DOHH2 (cell line): ENCODE measurements around the gene LGALS7.

Experiments used
- EZH2phosphoT487 ChIP-seq: fragments of 200-600 bp; sonication (generic); IDR thresholded peaks from 2 replicates; pipeline ENCODE4 v1.6.1; 2017; ENCODE audit warnings: borderline replicate concordance, mild to moderate bottlenecking, antibody characterized with exemption, low read length, moderate library complexity, mixed read lengths
- TF ChIP-seq, protein P1 (sequence below): fragments of 200-600 bp; sonication (generic); IDR thresholded peaks from one replicate; pipeline ENCODE4 v1.5.1; 2014; ENCODE audit warnings: antibody characterized with exemption, mild to moderate bottlenecking, low read depth, low read length; ENCODE audit not compliant: poor library complexity, severe bottlenecking

DNA sequence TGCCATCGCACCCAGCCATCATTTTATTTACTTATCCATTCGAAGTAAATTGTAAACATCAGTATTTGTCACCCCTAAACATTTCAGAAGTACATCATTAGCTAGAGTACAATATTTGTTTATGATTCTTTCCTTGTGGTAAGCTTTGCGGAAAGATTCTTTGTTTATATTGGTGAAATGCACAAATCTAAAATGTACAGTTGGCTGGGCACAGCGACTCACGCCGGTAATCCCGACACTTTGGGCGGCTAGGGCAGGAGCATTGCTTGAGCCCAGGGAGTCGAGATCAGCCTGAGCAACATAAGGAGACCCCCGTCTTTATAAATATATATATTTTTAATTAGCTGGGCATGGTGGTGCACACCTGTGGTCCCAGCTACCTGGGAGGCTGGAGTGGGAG is 25.8 kb upstream of the LGALS7 start:
- TF ChIP-seq, protein P1, sequence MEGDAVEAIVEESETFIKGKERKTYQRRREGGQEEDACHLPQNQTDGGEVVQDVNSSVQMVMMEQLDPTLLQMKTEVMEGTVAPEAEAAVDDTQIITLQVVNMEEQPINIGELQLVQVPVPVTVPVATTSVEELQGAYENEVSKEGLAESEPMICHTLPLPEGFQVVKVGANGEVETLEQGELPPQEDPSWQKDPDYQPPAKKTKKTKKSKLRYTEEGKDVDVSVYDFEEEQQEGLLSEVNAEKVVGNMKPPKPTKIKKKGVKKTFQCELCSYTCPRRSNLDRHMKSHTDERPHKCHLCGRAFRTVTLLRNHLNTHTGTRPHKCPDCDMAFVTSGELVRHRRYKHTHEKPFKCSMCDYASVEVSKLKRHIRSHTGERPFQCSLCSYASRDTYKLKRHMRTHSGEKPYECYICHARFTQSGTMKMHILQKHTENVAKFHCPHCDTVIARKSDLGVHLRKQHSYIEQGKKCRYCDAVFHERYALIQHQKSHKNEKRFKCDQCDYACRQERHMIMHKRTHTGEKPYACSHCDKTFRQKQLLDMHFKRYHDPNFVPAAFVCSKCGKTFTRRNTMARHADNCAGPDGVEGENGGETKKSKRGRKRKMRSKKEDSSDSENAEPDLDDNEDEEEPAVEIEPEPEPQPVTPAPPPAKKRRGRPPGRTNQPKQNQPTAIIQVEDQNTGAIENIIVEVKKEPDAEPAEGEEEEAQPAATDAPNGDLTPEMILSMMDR = no peak
- no peak for TF ChIP-seq EZH2phosphoT487
